Right lobe of liver (tissue), 4 donors: ENCODE measurements around the gene GPRC5C.

Source experiments
- CTCF ChIP-seq, 4 donors: fragments of 200-600 bp in 3 of 4; fragments of 450-650 bp in 1 of 4; IDR thresholded peaks; one replicate each; pipeline versions ENCODE4 v1.5.1 to v1.8.0; 2016 to 2022; ENCODE audit warnings: antibody characterized with exemption in 4 of 4, mild to moderate bottlenecking in 2 of 4
- POLR2A ChIP-seq: fragments of 450-650 bp; IDR thresholded peaks from one replicate; pipeline ENCODE4 v1.6.1; 2017; ENCODE audit warnings: antibody characterized with exemption, mild to moderate bottlenecking
- donor health status: DM: no; HTN: no; CAD: no.
- donor health status: DM: no; HTN: no; CAD: no.
- donor health status: DM: no; HTN: yes; CAD: no.

GRCh38 chr17:74474043-74474792 is 42.3 kb downstream of the GPRC5C start:
- TF ChIP-seq CTCF (IDR thresholded peaks at IDR 0.05), result no peak
- no peak for TF ChIP-seq POLR2A
